K562 (cell line): ENCODE results near the gene CCDC169. TPM values are rescaled to one million over a fixed set of nuclear protein-coding genes. Genes with fewer than 3 reads are reported as not detected.

Experiments
- ATF3 ChIP-seq, 2 experiments: fragments of 450-650 bp in 1 of 2; sonication (generic) in 1 of 2; formaldehyde crosslinking in 1 of 2; IDR thresholded peaks in 1 of 2; conservative IDR thresholded peaks in 1 of 2; 2 replicates each; pipeline versions ENCODE4 v1.6.1 to v1.8.1; 2016 to 2023; ENCODE audit warnings: mild to moderate bottlenecking in 2 of 2, moderate library complexity in 2 of 2, inconsistent platforms in 1 of 2, missing genetic modification reagents in 1 of 2
- CHD7 ChIP-seq: fragments of 200-600 bp; sonication (generic); IDR thresholded peaks from one replicate; pipeline ENCODE4 v1.6.1; 2012; ENCODE audit warnings: mild to moderate bottlenecking, low read depth, low read length, inconsistent platforms
- HCFC1 ChIP-seq: IDR thresholded peaks from 2 replicates; pipeline ENCODE4 v1.6.1; 2012; ENCODE audit warnings: low read depth, low read length, improper control_type of control experiment
- ZBTB1 ChIP-seq: sonication (generic); formaldehyde crosslinking; IDR thresholded peaks from 2 replicates; pipeline ENCODE4 v1.8.1; 2023; ENCODE audit warnings: missing genetic modification reagents, low read depth, mild to moderate bottlenecking, borderline replicate concordance
- polyA plus RNA-seq, 8 experiments: library from polyadenylated mRNA; depleted of rRNA in 4 of 8; stranded (reverse) in 5 of 8; unstranded in 3 of 8; fragments of >200 nt; fragmentation: Nextera tagmentation in 2 of 8; fragmentation: Illumina TruSeq in 1 of 8; extraction: Ambion mirVana in 2 of 8; extraction: Trizol in 1 of 8; gene quantifications; 2 replicates each; pipeline versions ENCODE4 v1.2.1 to v1.2.3, GENCODE V29; 2011 to 2014; ENCODE audit warnings: inconsistent platforms in 1 of 8, missing spikeins in 1 of 8
- total RNA-seq, 7 experiments: library from RNA; depleted of rRNA in 6 of 7; stranded (reverse); fragments of >200 nt in 6 of 7; fragmentation: Illumina TruSeq in 2 of 7; extraction: Trizol in 2 of 7; gene quantifications; 2 replicates each; pipeline versions ENCODE4 v1.2.1 to v1.2.3, GENCODE V29; 2011 to 2021; ENCODE audit warnings: low replicate concordance in 1 of 7

CCDC169 gene
- total and polyA plus RNA-seq, 9 of the 15 experiments (the other 6 are each of a cell fraction or from before 2014, with no cell fraction given) = 6.8 to 22.0 (median 12.4) TPM

- TF ChIP-seq CHD7 (no peak), HCFC1 (no peak), ATF3 (IDR thresholded peaks at IDR 0.05) (no peak), ATF3 (CRISPR knock-in tag; conservative IDR thresholded peaks at IDR 0.05) (no peak), ZBTB1 (no peak)
These were observed 54.9 kb downstream of the CCDC169 start (continued) for GRCh38 chr13:36242761-36243160.
